HepG2 (cell line): ENCODE data around the gene LIMS2. TPM values are rescaled to one million over a fixed set of nuclear protein-coding genes. Genes with fewer than 3 reads are reported as not detected.

Experiments
- ATAC-seq: fragments of 200-7000 bp; cut with Tn5 transposase; 3 replicates; pipeline ENCODE4 v1.9.1; 2020; ENCODE audit warnings: mild to moderate bottlenecking, moderate library complexity
- BruUV-seq: library from RNA; stranded (reverse); fragments of 400-500 nt; replicated peaks from 2 replicates; lab custom pipeline; 2021; lab: Mats Ljungman, UMichigan
- CTCF ChIA-PET: fragments of 300-600 bp; formaldehyde crosslinking; extraction: SDS; loops from one replicate; lab custom pipeline; 2021; ENCODE audit warnings: low total read pairs, inconsistent platforms, low intra/inter-chr PET ratio; lab: Yijun Ruan, JAX
- POLR2A ChIA-PET: fragments of 350-600 bp; sonication (Branson Sonifier 250); formaldehyde crosslinking; loops from one replicate; lab custom pipeline; 2020; ENCODE audit warnings: antibody characterized with exemption, inconsistent platforms; lab: Yijun Ruan, JAX
- DNase-seq: peaks from one replicate; pipeline ENCODE4 v3.0.0-alpha.2; 2015; ENCODE audit warnings: low spot score
- FAIRE-seq: peaks from 3 replicates; lab custom pipeline; 2011; peaks lifted over from hg19 to GRCh38; lab: Jason Lieb, UNC
- H2AFZ ChIP-seq: one replicate; pipeline ENCODE4 v1.6.1; 2011; ENCODE audit warnings: low read length, inconsistent platforms
- H3K27ac ChIP-seq: fragments of 300-600 bp; 3 replicates; pipeline ENCODE4 v1.8.0; 2011; ENCODE audit warnings: mixed run types, mild to moderate bottlenecking, mixed read lengths, low read length, inconsistent platforms; ENCODE audit not compliant: insufficient read depth; ENCODE audit errors: extremely low read length
- H3K27me3 ChIP-seq, 2 experiments: fragments of 200-600 bp in 1 of 2; 2 replicates in 1 of 2; 3 replicates in 1 of 2; pipeline versions ENCODE4 v1.6.0 to v1.8.0; 2011; ENCODE audit warnings: low read length in 2 of 2, mild to moderate bottlenecking in 2 of 2, moderate library complexity in 2 of 2, inconsistent platforms in 1 of 2; ENCODE audit not compliant: insufficient read depth in 2 of 2, control insufficient read depth in 1 of 2
- H3K36me3 ChIP-seq, 2 experiments: fragments of 200-600 bp in 1 of 2; replicated peaks in 1 of 2; 2 replicates in 1 of 2; 3 replicates in 1 of 2; pipeline versions ENCODE4 v1.5.1 to v1.8.0; 2011; ENCODE audit warnings: low read length in 2 of 2, inconsistent platforms in 1 of 2; ENCODE audit not compliant: insufficient read depth in 2 of 2, control insufficient read depth in 1 of 2
- H3K4me1 ChIP-seq: 2 replicates; pipeline ENCODE4 v1.5.1; 2012; ENCODE audit warnings: low read length, inconsistent platforms; ENCODE audit not compliant: insufficient read depth
- H3K4me2 ChIP-seq: 2 replicates; pipeline ENCODE4 v1.6.0; 2011; ENCODE audit warnings: low read depth, low read length, inconsistent platforms
- H3K4me3 ChIP-seq, 3 experiments: fragments of 200-600 bp in 1 of 3; sonication (generic), shearing (Covaris generic) in 1 of 3; replicated peaks in 1 of 3; 2 replicates each; pipeline ENCODE4 v1.5.1; 2011 to 2016; ENCODE audit warnings: low read length in 3 of 3, inconsistent platforms in 2 of 3, low read depth in 2 of 3, mild to moderate bottlenecking in 2 of 3, control low read depth in 1 of 3, mixed read lengths in 1 of 3; ENCODE audit not compliant: insufficient read depth in 1 of 3
- H3K79me2 ChIP-seq: one replicate; pipeline ENCODE4 v1.6.1; 2011; ENCODE audit warnings: low read length, inconsistent platforms; ENCODE audit not compliant: insufficient read depth
- H3K9ac ChIP-seq: 2 replicates; pipeline ENCODE4 v1.6.0; 2011; ENCODE audit warnings: mild to moderate bottlenecking, low read depth, low read length, inconsistent platforms; ENCODE audit not compliant: insufficient read depth
- H3K9me3 ChIP-seq: 2 replicates; pipeline ENCODE4 v1.5.1; 2012; ENCODE audit warnings: mild to moderate bottlenecking, low read length
- H4K20me1 ChIP-seq: 2 replicates; pipeline ENCODE4 v1.6.0; 2011; ENCODE audit warnings: inconsistent platforms, mild to moderate bottlenecking, low read length, moderate library complexity; ENCODE audit not compliant: insufficient read depth
- GABPA ChIP-seq, 2 experiments: IDR thresholded peaks; 2 replicates each; pipeline ENCODE4 v1.6.1; 2011 to 2016; ENCODE audit warnings: low read depth in 2 of 2, low read length in 1 of 2, missing biosample characterization in 1 of 2, missing genetic modification characterization in 1 of 2
- JUNB ChIP-seq: sonication (generic); formaldehyde crosslinking; IDR thresholded peaks from 2 replicates; pipeline ENCODE4 v1.8.0; 2022; ENCODE audit warnings: missing genetic modification reagents, mild to moderate bottlenecking, borderline replicate concordance
- KDM1A ChIP-seq: IDR thresholded peaks from 2 replicates; pipeline ENCODE4 v1.6.1; 2016; ENCODE audit warnings: missing compliant biosample characterization
- KLF15 ChIP-seq: sonication (generic); formaldehyde crosslinking; IDR thresholded peaks from 2 replicates; pipeline ENCODE4 v1.8.1; 2023; ENCODE audit warnings: borderline replicate concordance, mild to moderate bottlenecking, inconsistent platforms, missing genetic modification reagents, mixed read lengths
- MLLT10 ChIP-seq: sonication (generic); formaldehyde crosslinking; IDR thresholded peaks from 2 replicates; pipeline ENCODE4 v1.4.0; 2020; ENCODE audit warnings: missing genetic modification reagents
- NCOR1 ChIP-seq: fragments of 200-600 bp; sonication (generic); IDR thresholded peaks from 2 replicates; pipeline ENCODE4 v1.7.0; 2017; ENCODE audit warnings: antibody characterized with exemption, low read length, borderline replicate concordance
- POLR2AphosphoS5 ChIP-seq: IDR thresholded peaks from 2 replicates; pipeline ENCODE4 v1.6.1; 2012; ENCODE audit warnings: low read depth, low read length
- RBFOX2 ChIP-seq: fragments of 200-400 bp; formaldehyde crosslinking; IDR thresholded peaks from 2 replicates; pipeline ENCODE4 v1.6.1; 2017; ENCODE audit warnings: low read depth, mild to moderate bottlenecking, low read length
- REXO4 ChIP-seq: sonication (generic); formaldehyde crosslinking; IDR thresholded peaks from 2 replicates; pipeline ENCODE4 v1.8.0; 2022; ENCODE audit warnings: missing genetic modification reagents, mild to moderate bottlenecking, borderline replicate concordance
- SP4 ChIP-seq: sonication (generic); formaldehyde crosslinking; IDR thresholded peaks from 2 replicates; pipeline ENCODE4 v1.8.1; 2023; ENCODE audit warnings: mild to moderate bottlenecking, missing genetic modification reagents
- XBP1 ChIP-seq: sonication (generic); formaldehyde crosslinking; IDR thresholded peaks from 2 replicates; pipeline ENCODE4 v1.5.0; 2020; ENCODE audit warnings: missing genetic modification reagents
- ZNF329 ChIP-seq: sonication (generic); formaldehyde crosslinking; IDR thresholded peaks from 2 replicates; pipeline ENCODE4 v1.9.0; 2021; ENCODE audit warnings: low read depth, mild to moderate bottlenecking, missing genetic modification reagents
- ZNF431 ChIP-seq: sonication (generic); formaldehyde crosslinking; IDR thresholded peaks from 2 replicates; pipeline ENCODE4 v1.9.0; 2022; ENCODE audit warnings: missing genetic modification reagents, low read depth, mild to moderate bottlenecking, borderline replicate concordance
- ZNF816 ChIP-seq: sonication (generic); formaldehyde crosslinking; IDR thresholded peaks from 2 replicates; pipeline ENCODE4 v1.8.0; 2022; ENCODE audit warnings: missing genetic modification reagents, mild to moderate bottlenecking, borderline replicate concordance
- WGBS: methylation state at CpG from one replicate; pipeline ENCODE4 v1.1.6; 2017; ENCODE audit warnings: low lambda C conversion rate; 5-methylcytosine and 5-hydroxymethylcytosine counted together
- in situ Hi-C: cut with HindIII; loops from 2 replicates; pipeline ENCODE4 v1.10.0; 2017; ENCODE audit warnings: low pct_unique_long_range_greater_than_20kb; ENCODE audit not compliant: extremely low pct_ligation_motif_present
- intact Hi-C: fragments of 100-400 bp; cut with micrococcal nuclease; formaldehyde crosslinking; loops from one replicate; pipeline ENCODE4 v1.10.0; 2022; ENCODE audit not compliant: unreplicated experiment
- polyA plus RNA-seq, 8 experiments: library from polyadenylated mRNA; depleted of rRNA in 3 of 8; stranded (reverse) in 7 of 8; unstranded in 1 of 8; fragments of >200 nt; fragmentation: Illumina TruSeq in 4 of 8; extraction: Trizol in 4 of 8; gene quantifications; 2 replicates each; pipeline versions ENCODE4 v1.2.1 to v1.2.3, GENCODE V29; 2011 to 2016; ENCODE audit warnings: low read depth in 4 of 8, missing spikeins in 1 of 8, mixed read lengths in 1 of 8; ENCODE audit not compliant: insufficient read depth in 1 of 8
- total RNA-seq, 5 experiments: library from RNA; depleted of rRNA; stranded (reverse); fragments of >200 nt; fragmentation: Illumina TruSeq; extraction: Trizol; gene quantifications; 2 replicates each; pipeline ENCODE4 v1.2.3, GENCODE V29; 2016; ENCODE audit warnings: low read depth in 1 of 5
- TF ChIP-seq, protein P1 (sequence below): sonication (generic); formaldehyde crosslinking; IDR thresholded peaks from 2 replicates; pipeline ENCODE4 v1.4.0; 2020; ENCODE audit warnings: mild to moderate bottlenecking, missing genetic modification reagents

Gene LIMS2
- total and polyA plus RNA-seq, 2 of the 13 experiments (the other 11 are each of a cell fraction or from before 2014, with no cell fraction given) = 1.0 to 1.9 TPM

DNA sequence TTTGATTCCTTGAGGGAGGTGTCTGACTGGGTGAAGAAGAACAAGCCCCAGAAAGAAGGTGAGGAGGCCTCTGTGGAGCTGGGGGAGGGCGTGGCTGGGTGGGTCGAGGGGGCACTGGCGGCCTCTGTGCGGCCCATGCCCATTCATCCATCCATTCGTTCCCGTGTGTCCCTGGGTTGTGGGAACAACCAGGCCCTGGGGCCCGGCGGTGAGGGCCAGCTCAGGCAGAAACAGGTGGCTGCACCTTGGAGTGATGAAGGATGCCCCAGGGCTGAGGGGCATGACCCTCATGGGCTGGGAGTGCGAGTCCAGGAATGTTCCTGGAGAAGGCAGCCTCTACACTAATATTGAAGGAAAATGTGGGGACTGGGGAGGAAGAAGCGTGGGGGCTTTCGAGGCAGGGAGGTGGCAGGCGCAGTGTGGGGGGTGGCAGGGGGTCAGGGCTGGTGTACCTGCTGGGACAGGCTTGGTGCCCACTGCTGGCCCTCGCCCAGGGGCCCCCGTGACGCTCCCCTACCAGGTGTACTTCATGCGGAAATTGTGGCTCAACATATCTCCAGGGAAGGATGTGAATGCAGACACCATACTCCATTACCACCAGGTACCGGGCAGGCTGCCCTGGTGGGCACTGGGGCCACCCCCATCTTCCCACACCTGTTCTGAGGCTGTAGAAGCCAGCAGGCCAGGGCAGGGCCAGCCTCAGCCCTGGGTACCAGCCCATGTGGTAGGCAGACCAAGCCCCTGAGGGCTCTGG, 40.5 kb downstream of the LIMS2 start:
- FAIRE-seq (no peak), ATAC-seq (no peak), DNase-seq (no peak)
- 33% methylated on average over 14 of the region's 17 CpGs for WGBS
- ChIA-PET CTCF (no interaction called here), POLR2A (no interaction called here)
- no TSS peak for BruUV-seq
- peaks cover 31 to 96% of the 10 kb centered on the region in 2 experiments for H3K27me3 ChIP-seq
- intact Hi-C loops = no loop called here
- in situ Hi-C loops = no loop called here
- H3K4me3 ChIP-seq = no peak overlapping the region
- no peak overlapping the region for H3K4me2 ChIP-seq
- H3K9ac ChIP-seq = no peak overlapping the region
- TF ChIP-seq POLR2AphosphoS5 (no peak), GABPA (IDR thresholded peaks at IDR 0.05; ENCODE audit: low read depth, low read length) (no peak), GABPA (CRISPR knock-in tag; IDR thresholded peaks at IDR 0.05; ENCODE audit: low read depth) (no peak), ZNF431 (no peak), MLLT10 (CRISPR knock-in tag) (no peak), ZNF329 (CRISPR knock-in tag) (no peak), KLF15 (CRISPR knock-in tag) (no peak), SP4 (CRISPR knock-in tag) (no peak), XBP1 (CRISPR knock-in tag) (no peak), REXO4 (CRISPR knock-in tag) (no peak), NCOR1 (no peak), RBFOX2 (no peak), JUNB (no peak), KDM1A (CRISPR knock-in tag) (no peak), ZNF816 (no peak)
- TF ChIP-seq, protein P1, sequence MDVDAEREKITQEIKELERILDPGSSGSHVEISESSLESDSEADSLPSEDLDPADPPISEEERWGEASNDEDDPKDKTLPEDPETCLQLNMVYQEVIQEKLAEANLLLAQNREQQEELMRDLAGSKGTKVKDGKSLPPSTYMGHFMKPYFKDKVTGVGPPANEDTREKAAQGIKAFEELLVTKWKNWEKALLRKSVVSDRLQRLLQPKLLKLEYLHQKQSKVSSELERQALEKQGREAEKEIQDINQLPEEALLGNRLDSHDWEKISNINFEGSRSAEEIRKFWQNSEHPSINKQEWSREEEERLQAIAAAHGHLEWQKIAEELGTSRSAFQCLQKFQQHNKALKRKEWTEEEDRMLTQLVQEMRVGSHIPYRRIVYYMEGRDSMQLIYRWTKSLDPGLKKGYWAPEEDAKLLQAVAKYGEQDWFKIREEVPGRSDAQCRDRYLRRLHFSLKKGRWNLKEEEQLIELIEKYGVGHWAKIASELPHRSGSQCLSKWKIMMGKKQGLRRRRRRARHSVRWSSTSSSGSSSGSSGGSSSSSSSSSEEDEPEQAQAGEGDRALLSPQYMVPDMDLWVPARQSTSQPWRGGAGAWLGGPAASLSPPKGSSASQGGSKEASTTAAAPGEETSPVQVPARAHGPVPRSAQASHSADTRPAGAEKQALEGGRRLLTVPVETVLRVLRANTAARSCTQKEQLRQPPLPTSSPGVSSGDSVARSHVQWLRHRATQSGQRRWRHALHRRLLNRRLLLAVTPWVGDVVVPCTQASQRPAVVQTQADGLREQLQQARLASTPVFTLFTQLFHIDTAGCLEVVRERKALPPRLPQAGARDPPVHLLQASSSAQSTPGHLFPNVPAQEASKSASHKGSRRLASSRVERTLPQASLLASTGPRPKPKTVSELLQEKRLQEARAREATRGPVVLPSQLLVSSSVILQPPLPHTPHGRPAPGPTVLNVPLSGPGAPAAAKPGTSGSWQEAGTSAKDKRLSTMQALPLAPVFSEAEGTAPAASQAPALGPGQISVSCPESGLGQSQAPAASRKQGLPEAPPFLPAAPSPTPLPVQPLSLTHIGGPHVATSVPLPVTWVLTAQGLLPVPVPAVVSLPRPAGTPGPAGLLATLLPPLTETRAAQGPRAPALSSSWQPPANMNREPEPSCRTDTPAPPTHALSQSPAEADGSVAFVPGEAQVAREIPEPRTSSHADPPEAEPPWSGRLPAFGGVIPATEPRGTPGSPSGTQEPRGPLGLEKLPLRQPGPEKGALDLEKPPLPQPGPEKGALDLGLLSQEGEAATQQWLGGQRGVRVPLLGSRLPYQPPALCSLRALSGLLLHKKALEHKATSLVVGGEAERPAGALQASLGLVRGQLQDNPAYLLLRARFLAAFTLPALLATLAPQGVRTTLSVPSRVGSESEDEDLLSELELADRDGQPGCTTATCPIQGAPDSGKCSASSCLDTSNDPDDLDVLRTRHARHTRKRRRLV (CRISPR knock-in tag) = no peak
- H2AFZ ChIP-seq = no peak overlapping the region
- no peak overlapping the region for H3K27ac ChIP-seq
- no peaks in the 10 kb centered on the region for H3K36me3 ChIP-seq
- H3K9me3 ChIP-seq = no peaks in the 10 kb centered on the region
- no peaks in the 10 kb centered on the region for H4K20me1 ChIP-seq
- H3K4me1 ChIP-seq = peaks cover 24% of the 10 kb centered on the region
- H3K79me2 ChIP-seq = no peaks in the 10 kb centered on the region
